HG03066 (cell line): ENCODE measurements around the gene WDFY3.

Experiments
- ATAC-seq: cut with Tn5 transposase; IDR thresholded peaks from one replicate; pipeline ENCODE4 v1.9.1; 2021; ENCODE audit warnings: low read depth; ENCODE audit not compliant: unreplicated experiment

WDFY3 gene

GRCh38 chr4:84803116-84803515 lies 163.4 kb downstream of the WDFY3 start:
- no peak for ATAC-seq

GRCh38 chr4:84800256-84800655 lies 166.2 kb downstream of the WDFY3 start:
- no peak for ATAC-seq

- ATAC-seq = no peak
These were observed 167.2 kb downstream of the WDFY3 start for GRCh38 chr4:84799318-84799717.

- ATAC-seq = no peak
These were observed 170.1 kb downstream of the WDFY3 start for GRCh38 chr4:84796394-84796793.

GRCh38 chr4:84792366-84793301 lies 173.9 kb downstream of the WDFY3 start:
- no peak for ATAC-seq

GRCh38 chr4:84790769-84791565 lies 175.5 kb downstream of the WDFY3 start:
- ATAC-seq = no peak

GRCh38 chr4:84786478-84786877 lies 180.0 kb downstream of the WDFY3 start:
- ATAC-seq = no peak

- no peak for ATAC-seq
These were observed 184.0 kb downstream of the WDFY3 start for GRCh38 chr4:84782517-84782916.

- no peak for ATAC-seq
These were observed 185.8 kb downstream of the WDFY3 start for GRCh38 chr4:84780719-84781118.

- no peak for ATAC-seq
These were observed 188.4 kb downstream of the WDFY3 start for GRCh38 chr4:84778041-84778440.

GRCh38 chr4:84767168-84767567 lies 199.3 kb downstream of the WDFY3 start:
- no peak for ATAC-seq

GRCh38 chr4:84753321-84753972 lies 213.0 kb downstream of the WDFY3 start:
- ATAC-seq = no peak

- ATAC-seq = no peak
These were observed 214.8 kb downstream of the WDFY3 start for GRCh38 chr4:84751707-84752106.

- ATAC-seq = no peak
These were observed 215.6 kb downstream of the WDFY3 start for GRCh38 chr4:84750960-84751283.

GRCh38 chr4:84750260-84750959 lies 216.1 kb downstream of the WDFY3 start:
- ATAC-seq = no peak

- ATAC-seq = no peak
These were observed 226.4 kb downstream of the WDFY3 start for GRCh38 chr4:84740057-84740456.

- no peak for ATAC-seq
These were observed 227.9 kb downstream of the WDFY3 start for GRCh38 chr4:84738622-84739021.

GRCh38 chr4:84737656-84738055 lies 228.8 kb downstream of the WDFY3 start:
- no peak for ATAC-seq

- no peak for ATAC-seq
These were observed 232.5 kb downstream of the WDFY3 start for GRCh38 chr4:84734037-84734436.

GRCh38 chr4:84733343-84734033 lies 233.0 kb downstream of the WDFY3 start:
- no peak for ATAC-seq
